Large intestine (tissue), 3 donors: Measurements from ENCODE around the gene SYVN1. TPM values are rescaled to one million over a fixed set of nuclear protein-coding genes. Genes with fewer than 3 reads are reported as not detected.
A peak's percentile ranks its signal among the peaks of the same experiment; 100 is the strongest.

Experiments
- DNase-seq, 2 donors: peaks; one replicate each; pipeline versions ENCODE4 v3.0.0 to v3.0.0-alpha.2; 2013
- H3K27ac ChIP-seq: one replicate; pipeline ENCODE4 v1.5.1; 2013; ENCODE audit warnings: low read length
- H3K27me3 ChIP-seq: 2 replicates; pipeline ENCODE4 v1.6.1; 2013; ENCODE audit warnings: low read length; ENCODE audit not compliant: control insufficient read depth, insufficient read depth
- H3K36me3 ChIP-seq: 2 replicates; pipeline ENCODE4 v1.6.1; 2013; ENCODE audit warnings: low read length; ENCODE audit not compliant: control insufficient read depth, insufficient read depth
- H3K4me1 ChIP-seq: one replicate; pipeline ENCODE4 v1.6.1; 2013; ENCODE audit warnings: low read length; ENCODE audit not compliant: control insufficient read depth, insufficient read depth
- H3K4me3 ChIP-seq: one replicate; pipeline ENCODE4 v1.5.1; 2013; ENCODE audit warnings: low read length
- H3K9me3 ChIP-seq: one replicate; pipeline ENCODE4 v1.6.1; 2013; ENCODE audit warnings: mild to moderate bottlenecking, low read depth, low read length, moderate library complexity; ENCODE audit not compliant: control insufficient read depth
- WGBS: methylation state at CpG from one replicate; pipeline ENCODE4 v1.1.5; 2013; ENCODE audit warnings: low lambda C conversion rate; ENCODE audit not compliant: insufficient coverage; 5-methylcytosine and 5-hydroxymethylcytosine counted together
- polyA plus RNA-seq: library from polyadenylated mRNA; unstranded; fragments of 120-200 nt; gene quantifications from one replicate; pipeline ENCODE4 v1.2.1, GENCODE V29; 2013

SYVN1 gene
- polyA plus RNA-seq, 1 donor = 37.9 TPM

DNA sequence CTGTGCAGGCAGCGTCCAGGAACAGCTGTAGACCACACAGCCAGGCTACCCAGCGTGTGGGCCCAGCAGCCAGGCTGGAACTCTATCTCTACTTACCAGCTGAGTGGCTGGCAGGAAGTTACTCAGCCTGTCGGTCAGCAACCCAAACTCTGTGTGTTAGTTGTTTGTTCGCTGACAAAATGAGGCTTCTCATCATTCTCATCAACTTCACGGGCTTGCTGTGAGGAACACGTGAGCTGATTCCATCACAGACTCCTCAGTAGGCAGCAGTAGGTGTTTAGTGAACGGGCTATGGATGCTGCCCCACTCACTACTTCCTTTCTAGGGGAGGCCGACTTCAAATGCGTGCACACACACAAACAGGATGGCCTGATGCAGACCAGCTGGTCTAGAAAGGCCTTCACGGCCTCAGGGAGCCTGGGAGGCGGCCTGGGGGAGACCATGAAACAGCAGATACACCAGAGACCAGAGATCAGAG lies 34.9 kb upstream of the SYVN1 start:
- H3K36me3 ChIP-seq = no peaks in the 10 kb centered on the region
- peaks cover 7% of the 10 kb centered on the region for H3K4me1 ChIP-seq
- WGBS = no CpG with 5 or more reads among the region's 11 CpGs
- DNase-seq = no peak
- no peaks in the 10 kb centered on the region for H3K27me3 ChIP-seq
- H3K4me3 ChIP-seq = no peak overlapping the region
- H3K27ac ChIP-seq = no peak overlapping the region
- H3K9me3 ChIP-seq = no peaks in the 10 kb centered on the region

DNA sequence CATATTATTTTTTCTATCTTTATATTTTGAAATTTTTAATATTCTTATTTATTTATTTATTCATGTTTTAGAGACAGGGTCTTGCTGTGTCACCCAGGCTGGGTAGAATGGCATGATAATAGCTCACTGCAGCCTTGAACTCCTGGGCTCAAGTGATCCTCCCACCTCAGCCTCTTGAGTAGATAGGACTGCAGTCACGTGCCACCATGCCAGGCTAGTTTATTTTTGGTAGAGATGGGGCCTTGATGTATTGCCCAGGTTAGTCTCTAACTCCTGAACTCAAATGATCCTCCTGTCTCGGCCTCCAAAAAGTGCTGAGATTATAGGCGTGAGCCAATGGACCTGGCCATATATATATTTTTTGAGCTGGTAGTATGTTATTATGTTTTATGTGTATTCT lies 33.3 kb upstream of the SYVN1 start:
- peaks cover 7% of the 10 kb centered on the region for H3K4me1 ChIP-seq
- no peak overlapping the region for H3K4me3 ChIP-seq
- no peaks in the 10 kb centered on the region for H3K36me3 ChIP-seq
- no CpG with 5 or more reads among the region's 3 CpGs for WGBS
- no peak overlapping the region for H3K27ac ChIP-seq
- no peak for DNase-seq
- no peaks in the 10 kb centered on the region for H3K27me3 ChIP-seq
- no peaks in the 10 kb centered on the region for H3K9me3 ChIP-seq

DNA sequence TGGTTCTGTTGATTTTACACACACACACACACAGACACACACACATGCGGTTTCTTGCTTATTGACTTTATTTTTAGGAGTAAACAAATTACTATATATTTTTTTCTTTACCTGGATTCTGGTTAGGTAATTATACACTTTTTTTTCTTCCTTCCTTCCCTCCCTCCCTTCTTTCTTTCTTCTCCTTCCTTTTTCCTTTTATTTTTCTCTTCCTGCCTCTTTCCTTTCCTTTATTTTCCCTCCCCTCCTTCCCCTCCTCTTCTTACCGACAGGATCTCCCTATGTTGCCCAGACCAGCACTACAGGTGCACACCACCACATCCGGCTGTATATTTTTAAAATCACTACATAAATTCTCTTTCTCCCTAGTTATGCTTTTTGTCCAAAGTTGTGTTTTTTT lies 32.6 kb upstream of the SYVN1 start:
- H3K36me3 ChIP-seq = no peaks in the 10 kb centered on the region
- H3K4me3 ChIP-seq = no peak overlapping the region
- no peaks in the 10 kb centered on the region for H3K9me3 ChIP-seq
- H3K27ac ChIP-seq = no peak overlapping the region
- H3K4me1 ChIP-seq = peaks cover 7% of the 10 kb centered on the region
- DNase-seq = no peak
- 82% methylated on average over 3 of the region's 3 CpGs for WGBS
- no peaks in the 10 kb centered on the region for H3K27me3 ChIP-seq

DNA sequence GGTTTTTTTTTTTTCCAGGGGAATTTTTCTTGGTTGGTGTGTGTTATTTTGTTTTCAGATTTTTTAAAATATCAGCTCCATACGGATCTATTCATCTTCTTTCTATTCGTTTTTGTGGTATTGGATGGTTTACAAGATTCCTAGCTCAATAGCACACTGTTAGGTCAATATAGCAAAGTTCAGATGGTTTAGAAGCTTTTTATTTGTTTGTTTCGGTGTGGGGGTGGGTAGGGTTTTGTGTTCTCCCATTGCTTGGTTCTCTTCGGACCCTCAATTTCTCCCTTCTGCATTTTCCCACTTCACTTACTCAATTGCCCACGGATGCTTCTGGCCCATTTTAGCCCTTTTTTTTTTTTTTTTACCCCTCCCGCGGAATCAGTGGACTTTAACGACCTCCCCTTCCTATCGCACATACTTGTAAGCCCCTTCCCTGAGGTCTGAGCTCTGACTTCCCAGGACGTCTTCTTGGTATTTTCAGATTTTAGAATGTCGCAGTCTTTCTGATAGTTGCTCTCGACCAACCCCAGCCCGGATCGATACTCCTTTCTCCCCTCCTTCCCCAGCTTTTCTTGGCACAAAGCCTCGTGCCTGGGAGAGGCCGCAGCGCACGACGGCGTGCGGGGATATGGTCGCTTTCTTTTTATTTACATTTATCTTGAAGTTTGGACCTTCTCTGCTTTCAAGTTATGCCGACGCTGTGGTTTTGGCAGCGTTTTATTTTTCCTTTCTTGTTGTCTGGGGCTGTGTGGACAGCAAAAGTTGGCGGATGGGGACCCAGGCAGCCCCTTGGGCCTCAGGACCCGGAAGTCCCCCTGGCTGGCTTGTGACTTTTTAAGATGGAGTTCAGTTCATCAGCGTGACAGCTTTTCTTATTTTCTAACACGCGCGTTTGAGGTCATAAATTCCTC lies 31.3 kb upstream of the SYVN1 start:
- no peaks in the 10 kb centered on the region for H3K36me3 ChIP-seq
- H3K27ac ChIP-seq = no peak overlapping the region
- WGBS = 57% methylated on average over 2 of the region's 31 CpGs
- H3K9me3 ChIP-seq = no peaks in the 10 kb centered on the region
- peaks cover 7% of the 10 kb centered on the region for H3K4me1 ChIP-seq
- H3K27me3 ChIP-seq = no peaks in the 10 kb centered on the region
- DNase-seq = peak in 1 of 2 donors; percentile 72
- H3K4me3 ChIP-seq = peak overlapping the region; percentile 6

DNA sequence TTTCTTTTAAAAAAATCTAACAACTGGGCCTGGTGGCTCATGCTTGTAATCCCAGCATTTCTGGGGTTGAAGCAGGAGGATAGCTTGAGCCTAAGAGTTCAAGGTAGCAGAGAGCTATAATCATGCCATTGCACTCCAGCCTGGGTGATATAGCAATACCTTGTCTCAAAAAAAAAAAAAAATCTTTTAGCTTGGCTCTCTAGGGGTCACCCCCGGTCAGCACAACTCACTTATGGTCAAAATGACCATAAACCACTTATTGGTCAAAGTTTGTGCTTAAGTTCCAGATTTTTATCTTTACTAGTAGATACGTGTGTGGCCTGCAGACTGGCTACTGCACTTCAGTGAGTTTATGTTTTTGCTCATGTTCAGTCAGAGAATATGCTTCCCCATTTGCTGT lies 29.4 kb upstream of the SYVN1 start:
- Histone ChIP-seq H3K27ac (no peak overlapping the region), H3K4me1 (peaks cover 7% of the 10 kb centered on the region), H3K4me3 (no peak overlapping the region), H3K9me3 (no peaks in the 10 kb centered on the region), H3K36me3 (no peaks in the 10 kb centered on the region), H3K27me3 (no peaks in the 10 kb centered on the region)
- 100% methylated on average over 1 of the region's 2 CpGs for WGBS
- DNase-seq = no peak

DNA sequence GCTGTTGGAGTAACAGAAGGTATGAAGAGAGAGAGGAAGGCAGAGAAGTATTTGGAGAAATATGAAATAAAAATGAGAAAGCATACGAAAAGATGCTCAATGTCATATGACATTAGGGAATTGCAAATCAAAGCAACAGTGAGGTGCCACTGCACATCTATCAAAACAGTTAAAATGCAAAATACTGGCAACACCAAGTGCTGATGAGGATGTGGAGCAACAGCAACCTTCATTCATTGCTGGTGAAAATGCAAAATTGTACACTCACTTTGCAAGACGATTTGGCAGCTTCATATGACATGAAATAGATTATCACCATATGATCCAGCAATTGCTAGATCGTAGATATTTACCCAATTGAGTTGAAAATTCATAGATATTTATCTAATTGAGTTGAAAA lies 26.3 kb upstream of the SYVN1 start:
- Histone ChIP-seq H3K4me3 (no peak overlapping the region), H3K27me3 (no peaks in the 10 kb centered on the region), H3K36me3 (no peaks in the 10 kb centered on the region), H3K4me1 (peaks cover 2% of the 10 kb centered on the region), H3K9me3 (no peaks in the 10 kb centered on the region), H3K27ac (no peak overlapping the region)
- 89% methylated on average over 1 of the region's 3 CpGs for WGBS
- no peak for DNase-seq

DNA sequence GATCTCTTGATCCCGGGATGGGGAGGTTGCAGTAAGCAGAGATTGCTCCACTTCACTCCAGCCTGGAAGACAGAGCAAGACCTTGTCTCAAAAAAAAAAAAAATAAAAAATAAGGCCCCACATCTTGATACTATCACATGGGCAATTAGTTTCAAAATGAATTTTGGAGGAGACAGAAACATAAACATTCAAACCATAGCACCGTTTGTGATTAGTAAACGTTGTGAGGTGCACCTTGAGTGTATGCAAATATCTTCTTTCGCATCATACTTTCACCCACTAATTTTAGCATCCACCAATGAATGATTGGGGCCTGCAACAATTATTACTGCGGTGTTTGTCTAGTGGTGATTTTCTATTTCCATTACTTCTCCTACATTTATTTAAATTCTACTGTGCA lies 24.7 kb upstream of the SYVN1 start:
- no peaks in the 10 kb centered on the region for H3K27me3 ChIP-seq
- no peak overlapping the region for H3K27ac ChIP-seq
- no peaks in the 10 kb centered on the region for H3K9me3 ChIP-seq
- H3K36me3 ChIP-seq = no peaks in the 10 kb centered on the region
- H3K4me3 ChIP-seq = no peak overlapping the region
- no peaks in the 10 kb centered on the region for H3K4me1 ChIP-seq
- no peak for DNase-seq
- 65% methylated on average over 4 of the region's 5 CpGs for whole genome bisulfite sequencing

DNA sequence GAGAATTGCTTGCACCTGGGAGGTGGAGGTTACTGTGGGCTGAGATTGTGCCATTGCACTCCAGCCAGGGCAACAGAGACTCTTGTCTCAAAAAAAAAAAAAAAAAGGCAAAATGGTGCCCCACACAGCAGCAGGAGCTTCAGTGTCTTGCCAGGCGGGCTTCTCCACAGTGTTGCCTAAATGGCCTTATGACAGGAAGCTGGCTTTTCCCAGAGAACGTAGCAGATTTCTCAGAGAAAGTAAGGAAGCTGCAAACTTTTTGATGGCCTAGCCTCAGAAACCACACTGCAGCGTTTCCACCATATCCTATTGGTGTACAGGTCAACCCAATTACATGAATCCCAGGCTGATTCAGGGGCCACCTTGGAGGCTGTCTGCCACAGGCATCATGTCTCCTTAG lies 23.0 kb upstream of the SYVN1 start:
- Histone ChIP-seq H3K4me1 (no peaks in the 10 kb centered on the region), H3K27me3 (no peaks in the 10 kb centered on the region), H3K36me3 (no peaks in the 10 kb centered on the region), H3K27ac (no peak overlapping the region), H3K4me3 (no peak overlapping the region), H3K9me3 (no peaks in the 10 kb centered on the region)
- WGBS = no CpG with 5 or more reads among the region's 3 CpGs
- no peak for DNase-seq

DNA sequence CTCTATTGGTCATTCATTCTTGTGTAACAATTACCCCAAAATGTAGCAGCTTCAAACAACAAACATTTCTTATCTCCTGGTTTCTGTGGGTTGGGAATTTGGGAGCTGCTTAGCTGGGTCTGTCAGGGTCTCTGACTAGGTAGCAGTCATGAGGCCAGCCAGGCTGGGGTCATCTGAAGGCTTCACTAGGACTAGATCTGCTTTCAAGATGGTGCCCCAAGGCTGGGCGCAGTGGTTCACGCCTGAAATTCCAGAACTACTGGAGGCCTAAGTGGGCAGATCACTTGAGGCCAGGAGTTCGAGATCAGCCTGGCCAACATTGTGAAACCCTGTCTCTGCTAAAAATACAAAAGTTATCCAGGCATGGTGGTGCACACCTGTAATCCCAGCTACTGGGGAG lies 22.6 kb upstream of the SYVN1 start:
- H3K4me1 ChIP-seq = no peaks in the 10 kb centered on the region
- H3K4me3 ChIP-seq = no peak overlapping the region
- H3K9me3 ChIP-seq = no peaks in the 10 kb centered on the region
- WGBS = no CpG with 5 or more reads among the region's 3 CpGs
- no peak overlapping the region for H3K27ac ChIP-seq
- DNase-seq = no peak
- H3K36me3 ChIP-seq = no peaks in the 10 kb centered on the region
- no peaks in the 10 kb centered on the region for H3K27me3 ChIP-seq

DNA sequence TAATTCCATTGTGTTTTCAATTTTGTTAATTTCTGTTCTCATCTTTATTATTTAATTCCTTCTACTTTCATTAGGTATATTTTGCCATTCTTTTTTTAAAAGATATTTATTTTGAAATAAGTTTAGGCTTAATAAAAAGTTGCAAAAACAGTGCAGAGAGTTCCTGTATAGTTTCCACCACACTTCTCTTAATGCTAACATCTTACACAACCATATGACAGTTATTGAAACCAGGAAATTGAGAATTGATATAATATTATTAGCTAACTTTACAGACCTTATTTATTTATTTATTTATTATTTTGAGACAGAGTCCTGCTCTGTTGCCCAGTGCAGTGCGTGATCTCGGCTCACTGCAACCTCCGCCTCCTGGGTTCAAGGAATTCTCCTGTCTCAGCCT lies 21.9 kb upstream of the SYVN1 start:
- no peak for DNase-seq
- Histone ChIP-seq H3K27me3 (no peaks in the 10 kb centered on the region), H3K27ac (no peak overlapping the region), H3K4me3 (no peak overlapping the region), H3K36me3 (no peaks in the 10 kb centered on the region), H3K4me1 (no peaks in the 10 kb centered on the region), H3K9me3 (no peaks in the 10 kb centered on the region)
- WGBS = no CpG with 5 or more reads among the region's 3 CpGs

DNA sequence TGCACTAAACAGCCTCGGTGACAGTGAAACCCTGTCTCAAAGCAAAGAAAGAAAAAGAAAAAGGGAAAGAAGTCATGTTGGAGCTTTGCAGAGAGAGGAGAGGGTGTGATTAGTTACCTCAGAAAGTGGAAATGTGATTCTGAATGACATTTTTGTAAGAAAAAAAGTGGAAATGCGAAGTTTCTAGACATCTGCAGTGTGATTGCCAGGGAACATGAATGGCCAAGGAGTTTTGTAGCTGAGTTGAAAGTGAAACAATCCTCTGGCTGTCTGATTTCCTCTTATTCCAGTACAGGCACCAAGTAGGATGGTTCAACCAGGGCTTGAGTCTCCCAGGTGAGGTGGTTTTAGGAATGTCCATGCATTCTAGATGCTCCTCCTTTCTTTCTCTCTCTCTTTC lies 17.8 kb upstream of the SYVN1 start:
- WGBS = 100% methylated on average over 1 of the region's 2 CpGs
- Histone ChIP-seq H3K36me3 (no peaks in the 10 kb centered on the region), H3K4me1 (peaks cover 2% of the 10 kb centered on the region), H3K9me3 (no peaks in the 10 kb centered on the region), H3K4me3 (no peak overlapping the region), H3K27me3 (no peaks in the 10 kb centered on the region), H3K27ac (no peak overlapping the region)
- DNase-seq = no peak
